Measurements from ENCODE around the gene BPHL. TPM values are rescaled to one million over a fixed set of nuclear protein-coding genes. Genes with fewer than 3 reads are reported as not detected.

Gene BPHL
- total and polyA plus RNA-seq, 2 of the 4 experiments (the other 2 are of a cell fraction), result 14.7 to 16.3 TPM

GRCh38 chr6:3157131-3157933 lies 38.8 kb downstream of the BPHL start, which contains the start of gene TUBB2A (continued):
- TF ChIP-seq, protein P1, sequence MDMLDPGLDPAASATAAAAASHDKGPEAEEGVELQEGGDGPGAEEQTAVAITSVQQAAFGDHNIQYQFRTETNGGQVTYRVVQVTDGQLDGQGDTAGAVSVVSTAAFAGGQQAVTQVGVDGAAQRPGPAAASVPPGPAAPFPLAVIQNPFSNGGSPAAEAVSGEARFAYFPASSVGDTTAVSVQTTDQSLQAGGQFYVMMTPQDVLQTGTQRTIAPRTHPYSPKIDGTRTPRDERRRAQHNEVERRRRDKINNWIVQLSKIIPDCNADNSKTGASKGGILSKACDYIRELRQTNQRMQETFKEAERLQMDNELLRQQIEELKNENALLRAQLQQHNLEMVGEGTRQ (IDR thresholded peaks at IDR 0.05; ENCODE audit: low read depth, low read length), result no peak; the same call in 1 of the 2 replicates
- no peak for TF ChIP-seq RCOR1 (IDR thresholded peaks at IDR 0.05; ENCODE audit: insufficient replicate concordance, low read length)

Measured in IMR-90 (cell line).